Cardiac fibroblast (primary cell): ENCODE results near the gene TSR2.

Experiments
- DNase-seq, 2 donors: peaks; one replicate each; pipeline versions ENCODE4 v3.0.0 to v3.0.0-alpha.2; 2010; ENCODE audit warnings: low read depth in 2 of 2
- H3K4me3 ChIP-seq, 2 donors: replicated peaks in 1 of 2; 1 replicate in 1 of 2; 2 replicates in 1 of 2; pipeline ENCODE4 v1.5.1; 2011; ENCODE audit warnings: low read depth in 2 of 2, low read length in 2 of 2, mild to moderate bottlenecking in 2 of 2, moderate library complexity in 1 of 2
- TF ChIP-seq, protein P1 (sequence below): IDR thresholded peaks from one replicate; pipeline ENCODE4 v1.5.1; 2011; ENCODE audit warnings: low read depth, mild to moderate bottlenecking, low read length, inconsistent platforms

Gene TSR2

DNA sequence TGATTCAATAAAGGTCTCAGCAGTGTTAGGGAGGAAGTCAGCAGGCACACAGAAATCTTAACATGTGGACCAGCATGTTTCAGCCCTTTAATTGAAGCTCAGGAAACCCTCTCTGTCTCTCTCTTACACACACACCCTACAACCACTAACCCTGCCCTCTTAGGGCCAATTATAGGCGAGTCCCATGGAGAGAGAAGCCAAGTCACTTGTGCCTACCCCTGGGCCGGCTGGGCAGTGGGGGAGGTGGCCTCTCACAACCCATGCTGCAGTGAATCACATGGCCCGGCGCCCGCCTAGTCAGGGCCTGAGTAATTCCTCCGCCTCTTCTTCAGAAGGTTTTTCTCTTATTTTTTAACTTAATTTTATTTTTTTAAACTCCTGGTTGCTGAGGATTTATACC lies 52.1 kb downstream of the TSR2 start:
- DNase-seq: peak; percentile 53 to 68
- no peak overlapping the region for H3K4me3 ChIP-seq
- TF ChIP-seq, protein P1, sequence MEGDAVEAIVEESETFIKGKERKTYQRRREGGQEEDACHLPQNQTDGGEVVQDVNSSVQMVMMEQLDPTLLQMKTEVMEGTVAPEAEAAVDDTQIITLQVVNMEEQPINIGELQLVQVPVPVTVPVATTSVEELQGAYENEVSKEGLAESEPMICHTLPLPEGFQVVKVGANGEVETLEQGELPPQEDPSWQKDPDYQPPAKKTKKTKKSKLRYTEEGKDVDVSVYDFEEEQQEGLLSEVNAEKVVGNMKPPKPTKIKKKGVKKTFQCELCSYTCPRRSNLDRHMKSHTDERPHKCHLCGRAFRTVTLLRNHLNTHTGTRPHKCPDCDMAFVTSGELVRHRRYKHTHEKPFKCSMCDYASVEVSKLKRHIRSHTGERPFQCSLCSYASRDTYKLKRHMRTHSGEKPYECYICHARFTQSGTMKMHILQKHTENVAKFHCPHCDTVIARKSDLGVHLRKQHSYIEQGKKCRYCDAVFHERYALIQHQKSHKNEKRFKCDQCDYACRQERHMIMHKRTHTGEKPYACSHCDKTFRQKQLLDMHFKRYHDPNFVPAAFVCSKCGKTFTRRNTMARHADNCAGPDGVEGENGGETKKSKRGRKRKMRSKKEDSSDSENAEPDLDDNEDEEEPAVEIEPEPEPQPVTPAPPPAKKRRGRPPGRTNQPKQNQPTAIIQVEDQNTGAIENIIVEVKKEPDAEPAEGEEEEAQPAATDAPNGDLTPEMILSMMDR: no peak

DNA sequence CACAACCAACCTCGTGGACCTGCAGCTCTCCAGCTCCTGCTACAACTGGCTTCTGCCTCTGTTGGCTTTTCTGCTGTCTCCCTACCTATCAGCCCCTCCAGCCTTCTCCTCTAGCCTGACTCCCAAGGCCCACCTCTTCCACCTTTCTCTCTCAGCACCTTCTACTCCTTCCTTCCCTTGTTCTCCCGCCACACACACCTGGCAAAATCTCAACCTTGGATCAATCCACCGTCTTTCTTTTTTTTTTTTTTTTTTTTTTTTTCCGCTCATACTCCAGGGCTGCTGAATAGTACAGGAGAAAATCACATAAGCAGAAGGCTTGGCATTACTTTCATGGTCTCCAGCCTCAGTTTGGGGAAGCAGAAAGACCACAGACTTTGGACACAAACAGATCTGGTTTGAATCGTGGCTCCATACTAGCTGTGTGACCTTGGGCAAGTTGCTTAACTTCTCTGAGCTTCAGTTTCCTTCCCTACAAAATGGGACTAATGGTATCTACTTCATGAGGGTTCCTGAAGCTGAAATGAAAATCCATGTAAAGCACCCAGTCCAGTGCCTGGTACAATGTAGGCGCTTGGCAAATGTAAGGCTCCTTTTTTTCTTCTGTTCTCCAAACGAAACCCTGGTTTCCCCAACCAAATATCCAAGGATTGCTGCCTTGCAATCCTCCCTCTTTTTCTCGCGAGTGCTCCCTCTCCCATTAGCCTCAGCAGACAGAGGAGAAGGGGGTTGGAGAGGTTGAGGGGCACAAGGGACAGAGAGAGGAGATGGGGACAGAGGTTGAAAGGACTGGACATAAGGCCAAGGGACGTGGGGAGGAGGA lies 54.2 kb downstream of the TSR2 start:
- peak in 1 of 2 donors; percentile 21 for DNase-seq
- TF ChIP-seq, protein P1: no peak
- peak overlapping the region; percentile 60 to 63 for H3K4me3 ChIP-seq
